NCI-H1694 (cell line): ENCODE results near the gene FAM124B.

Experiments used
- DNase-seq: peaks from one replicate; lab custom pipeline; 2025; lab: John Stamatoyannopoulos, UW

Gene FAM124B

DNA sequence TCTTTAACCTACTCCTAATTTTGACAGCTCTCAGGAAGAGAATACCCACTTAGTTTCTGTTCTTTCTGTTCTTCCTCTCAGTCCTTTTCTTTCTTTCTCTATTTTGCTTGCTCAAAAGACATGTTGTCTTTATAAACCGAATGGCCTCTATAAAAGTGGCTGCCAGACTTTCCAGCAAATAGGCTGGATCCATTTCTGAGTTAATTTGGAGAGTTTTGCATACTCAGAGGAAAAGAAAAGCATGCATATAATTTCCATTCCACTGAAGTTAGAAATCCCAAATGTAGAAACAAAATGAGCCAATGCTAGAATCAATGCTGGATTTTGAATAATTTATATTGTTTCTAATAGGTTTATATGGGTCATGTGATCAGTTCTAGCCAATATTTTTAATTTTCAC lies 65.9 kb downstream of the FAM124B start:
- DNase-seq: no peak

- DNase-seq: no peak
Observed at GRCh38 chr2:224334726-224335125, 67.2 kb downstream of the FAM124B start.

DNA sequence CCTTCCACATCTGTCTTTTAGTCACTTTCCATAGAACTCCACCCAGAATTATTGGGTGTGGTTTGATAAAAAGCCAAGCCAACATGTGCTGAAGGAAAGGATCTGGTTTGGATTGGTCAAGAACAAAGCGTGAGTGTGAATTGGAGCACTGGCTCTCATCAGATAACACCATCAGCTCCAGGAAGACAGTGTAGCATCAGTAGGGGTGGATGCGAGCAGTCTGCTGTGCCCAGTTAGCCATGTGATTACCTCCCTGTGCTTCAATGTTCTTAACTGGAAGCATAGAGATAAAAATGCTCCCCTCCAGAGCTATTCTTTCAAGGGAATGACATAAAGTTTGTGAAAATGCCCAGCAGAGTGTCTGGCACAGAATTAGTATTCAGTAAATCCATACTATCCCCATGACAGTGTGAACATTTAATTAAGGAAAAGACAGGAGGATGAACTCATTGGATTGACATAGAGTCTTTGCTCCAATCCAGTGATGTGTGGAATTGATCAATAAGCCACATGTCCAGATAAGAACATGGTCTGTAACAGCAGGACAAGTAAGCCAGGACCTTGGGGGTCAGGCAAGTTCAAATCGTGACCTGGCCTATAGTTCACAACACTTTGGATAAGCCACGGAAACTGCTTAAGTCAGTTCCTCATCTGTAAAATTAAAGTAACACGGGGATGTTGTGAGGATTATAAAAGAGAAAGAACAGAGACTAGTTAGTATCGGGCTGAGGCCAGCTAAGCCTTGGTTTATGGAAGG lies 68.0 kb downstream of the FAM124B start:
- DNase-seq: no peak

GRCh38 chr2:224331698-224332097 lies 70.2 kb downstream of the FAM124B start:
- no peak for DNase-seq

GRCh38 chr2:224328798-224329197 lies 73.1 kb downstream of the FAM124B start:
- DNase-seq: no peak
